Gastrocnemius medialis (tissue), 4 donors: Measurements from ENCODE around the gene SLC22A2.

ENCODE experiments used
- POLR2A ChIP-seq, 2 donors: fragments of 450-650 bp; IDR thresholded peaks; one replicate each; pipeline ENCODE4 v1.6.1; 2017; ENCODE audit warnings: antibody characterized with exemption in 2 of 2, mild to moderate bottlenecking in 2 of 2, moderate library complexity in 2 of 2
- TF ChIP-seq, protein P1 (sequence below), 5 experiments: fragments of 450-650 bp in 3 of 5; fragments of 200-600 bp in 2 of 5; sonication (generic) in 2 of 5; IDR thresholded peaks in 4 of 5; conservative IDR thresholded peaks in 1 of 5; 1 replicate in 4 of 5; 2 replicates in 1 of 5; pipeline ENCODE4 v1.5.1; 2016 to 2019; ENCODE audit warnings: antibody characterized with exemption in 5 of 5, mild to moderate bottlenecking in 3 of 5, moderate library complexity in 3 of 5

DNA sequence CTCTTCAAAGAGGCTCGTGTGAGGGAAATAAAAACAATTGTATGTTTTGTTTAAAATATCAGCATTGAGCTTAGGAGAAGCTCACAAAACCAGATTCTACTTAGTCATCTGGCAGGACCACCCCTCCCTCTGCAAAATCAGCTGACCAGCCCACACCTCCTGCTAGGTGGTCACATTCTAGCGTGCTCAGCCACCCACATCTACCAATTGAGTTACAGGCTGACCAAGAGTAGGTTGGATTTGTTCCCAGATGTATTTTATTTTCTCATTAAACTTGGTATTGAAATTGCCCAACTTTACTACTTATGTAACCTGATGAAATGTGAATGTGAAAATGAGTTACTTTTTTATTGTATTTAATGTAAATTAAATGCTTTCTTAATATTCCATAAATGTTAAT is 56.2 kb downstream of the SLC22A2 start:
- TF ChIP-seq, protein P1, sequence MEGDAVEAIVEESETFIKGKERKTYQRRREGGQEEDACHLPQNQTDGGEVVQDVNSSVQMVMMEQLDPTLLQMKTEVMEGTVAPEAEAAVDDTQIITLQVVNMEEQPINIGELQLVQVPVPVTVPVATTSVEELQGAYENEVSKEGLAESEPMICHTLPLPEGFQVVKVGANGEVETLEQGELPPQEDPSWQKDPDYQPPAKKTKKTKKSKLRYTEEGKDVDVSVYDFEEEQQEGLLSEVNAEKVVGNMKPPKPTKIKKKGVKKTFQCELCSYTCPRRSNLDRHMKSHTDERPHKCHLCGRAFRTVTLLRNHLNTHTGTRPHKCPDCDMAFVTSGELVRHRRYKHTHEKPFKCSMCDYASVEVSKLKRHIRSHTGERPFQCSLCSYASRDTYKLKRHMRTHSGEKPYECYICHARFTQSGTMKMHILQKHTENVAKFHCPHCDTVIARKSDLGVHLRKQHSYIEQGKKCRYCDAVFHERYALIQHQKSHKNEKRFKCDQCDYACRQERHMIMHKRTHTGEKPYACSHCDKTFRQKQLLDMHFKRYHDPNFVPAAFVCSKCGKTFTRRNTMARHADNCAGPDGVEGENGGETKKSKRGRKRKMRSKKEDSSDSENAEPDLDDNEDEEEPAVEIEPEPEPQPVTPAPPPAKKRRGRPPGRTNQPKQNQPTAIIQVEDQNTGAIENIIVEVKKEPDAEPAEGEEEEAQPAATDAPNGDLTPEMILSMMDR (IDR thresholded peaks at IDR 0.05 in 4 of 5, conservative IDR thresholded peaks at IDR 0.05 in 1 of 5): no peak
- no peak for TF ChIP-seq POLR2A (IDR thresholded peaks at IDR 0.05)
